CD14-positive monocyte (primary cell): ENCODE data around the gene BLMH. TPM values are rescaled to one million over a fixed set of nuclear protein-coding genes. Genes with fewer than 3 reads are reported as not detected.
A peak's percentile ranks its signal among the peaks of the same experiment; 100 is the strongest.

Source experiments
- DNase-seq, 3 donors: peaks; one replicate each; pipeline ENCODE4 v3.0.0-alpha.2; 2011 to 2022
- H2AFZ ChIP-seq: 2 replicates; pipeline ENCODE4 v1.6.0; 2012; ENCODE audit warnings: mild to moderate bottlenecking, low read depth, low read length, inconsistent platforms; ENCODE audit not compliant: insufficient read depth, poor library complexity, severe bottlenecking
- H3K27ac ChIP-seq, 2 donors: 1 replicate in 1 of 2; 2 replicates in 1 of 2; pipeline ENCODE4 v1.5.1; 2012 to 2013; ENCODE audit warnings: low read length in 2 of 2, control low read depth in 1 of 2, inconsistent platforms in 1 of 2, low read depth in 1 of 2, mild to moderate bottlenecking in 1 of 2
- H3K27me3 ChIP-seq, 2 donors: one replicate each; pipeline versions ENCODE4 v1.6.0 to v1.6.1; 2011 to 2013; ENCODE audit warnings: low read length in 2 of 2; ENCODE audit not compliant: control insufficient read depth in 2 of 2, insufficient read depth in 2 of 2
- H3K36me3 ChIP-seq, 2 donors: replicated peaks in 1 of 2; 1 replicate in 1 of 2; 2 replicates in 1 of 2; pipeline versions ENCODE4 v1.5.1 to v1.6.1; 2012 to 2013; ENCODE audit warnings: low read length in 2 of 2, control low read depth in 1 of 2, inconsistent platforms in 1 of 2, mild to moderate bottlenecking in 1 of 2; ENCODE audit not compliant: insufficient read depth in 2 of 2, control insufficient read depth in 1 of 2
- H3K4me1 ChIP-seq, 2 donors: 1 replicate in 1 of 2; 2 replicates in 1 of 2; pipeline versions ENCODE4 v1.5.1 to v1.6.1; 2012 to 2013; ENCODE audit warnings: low read length in 2 of 2, control low read depth in 1 of 2, inconsistent platforms in 1 of 2, mild to moderate bottlenecking in 1 of 2, moderate library complexity in 1 of 2; ENCODE audit not compliant: insufficient read depth in 2 of 2, control insufficient read depth in 1 of 2
- H3K4me2 ChIP-seq: replicated peaks from 2 replicates; pipeline ENCODE3; 2012; ENCODE audit warnings: low read length, moderate library complexity, mild to moderate bottlenecking; ENCODE audit not compliant: poor library complexity, severe bottlenecking; ENCODE audit errors: extremely low read depth
- H3K4me3 ChIP-seq, 3 experiments: fragments of 200-600 bp in 1 of 3; sonication (generic) in 1 of 3; replicated peaks in 1 of 3; 1 replicate in 2 of 3; 2 replicates in 1 of 3; pipeline ENCODE4 v1.5.1; 2011 to 2013; ENCODE audit warnings: low read length in 3 of 3, mild to moderate bottlenecking in 3 of 3, control low read depth in 2 of 3, low read depth in 2 of 3, inconsistent platforms in 1 of 3, moderate library complexity in 1 of 3
- H3K79me2 ChIP-seq: 2 replicates; pipeline ENCODE4 v1.6.0; 2012; ENCODE audit warnings: mild to moderate bottlenecking, control low read depth, inconsistent platforms, low read length, moderate library complexity; ENCODE audit not compliant: insufficient read depth
- H3K9ac ChIP-seq: 2 replicates; pipeline ENCODE4 v1.6.0; 2017; ENCODE audit warnings: low read length, mild to moderate bottlenecking; ENCODE audit not compliant: insufficient read depth, poor library complexity, severe bottlenecking
- H3K9me3 ChIP-seq, 2 donors: replicated peaks in 1 of 2; 1 replicate in 1 of 2; 2 replicates in 1 of 2; pipeline versions ENCODE4 v1.5.1 to v1.6.1; 2012 to 2013; ENCODE audit warnings: low read length in 2 of 2, control low read depth in 1 of 2; ENCODE audit not compliant: control insufficient read depth in 1 of 2, insufficient read depth in 1 of 2
- H4K20me1 ChIP-seq: 2 replicates; pipeline ENCODE4 v1.6.0; 2012; ENCODE audit warnings: mild to moderate bottlenecking, low read length, control low read depth, moderate library complexity; ENCODE audit not compliant: insufficient read depth
- H3K27ac Mint-ChIP-seq, 7 donors: one replicate each; pipeline ENCODE4 v1.8.0; 2020; ENCODE audit warnings: mild to moderate bottlenecking in 7 of 7, mixed read lengths in 7 of 7, moderate library complexity in 6 of 7, inconsistent platforms in 2 of 7
- H3K27me3 Mint-ChIP-seq, 3 donors: one replicate each; pipeline ENCODE4 v1.8.0; 2021 to 2022; ENCODE audit warnings: low read depth in 3 of 3, mild to moderate bottlenecking in 3 of 3, mixed read lengths in 3 of 3, moderate library complexity in 3 of 3, inconsistent platforms in 1 of 3
- H3K36me3 Mint-ChIP-seq, 2 donors: one replicate each; pipeline ENCODE4 v1.8.0; 2020; ENCODE audit warnings: mixed read lengths in 2 of 2, inconsistent platforms in 1 of 2, mild to moderate bottlenecking in 1 of 2
- H3K4me1 Mint-ChIP-seq: one replicate; pipeline ENCODE4 v1.8.0; 2020; ENCODE audit warnings: mild to moderate bottlenecking, mixed read lengths
- H3K4me3 Mint-ChIP-seq, 2 donors: one replicate each; pipeline ENCODE4 v1.8.0; 2020; ENCODE audit warnings: mild to moderate bottlenecking in 2 of 2, mixed read lengths in 2 of 2, moderate library complexity in 1 of 2
- H3K9me3 Mint-ChIP-seq, 7 donors: one replicate each; pipeline ENCODE4 v1.8.0; 2020 to 2022; ENCODE audit warnings: mixed read lengths in 7 of 7, mild to moderate bottlenecking in 6 of 7, moderate library complexity in 6 of 7, inconsistent platforms in 2 of 7
- CTCF ChIP-seq: fragments of 200-600 bp; IDR thresholded peaks from one replicate; pipeline ENCODE4 v1.8.0; 2022; ENCODE audit warnings: antibody characterized with exemption, mild to moderate bottlenecking
- WGBS: methylation state at CpG from one replicate; pipeline ENCODE4 v1.1.5; 2013; ENCODE audit warnings: missing lambda C conversion rate; ENCODE audit not compliant: insufficient coverage; 5-methylcytosine and 5-hydroxymethylcytosine counted together
- intact Hi-C, 2 donors: fragments of 100-400 bp; cut with micrococcal nuclease; formaldehyde crosslinking; loops; one replicate each; pipeline versions ENCODE4 v1.15.0 to v1.15.1; 2023
- polyA plus RNA-seq, 3 donors: library from polyadenylated mRNA; depleted of rRNA in 1 of 3; unstranded in 2 of 3; stranded (reverse) in 1 of 3; fragments of 300-500 nt in 2 of 3; fragments of >200 nt in 1 of 3; fragmentation: Illumina TruSeq in 2 of 3; gene quantifications; 1 replicate in 2 of 3; 2 replicates in 1 of 3; pipeline ENCODE4 v1.2.3, GENCODE V29; 2012 to 2021

Gene BLMH
- polyA plus RNA-seq, 3 donors, result 6.6 to 10.8 (median 10.4) TPM

- Histone ChIP-seq H3K27ac (no peak overlapping the region), H3K4me1 (peaks cover 41 to 57% of the 10 kb centered on the region in 2 donors), H4K20me1 (no peaks in the 10 kb centered on the region), H3K9me3 (peaks cover 0 to 4% of the 10 kb centered on the region in 2 donors), H3K4me3 (no peak overlapping the region), H2AFZ (peak overlapping the region; percentile 18), H3K4me2 (no peak overlapping the region), H3K9ac (no peak overlapping the region), H3K79me2 (no peaks in the 10 kb centered on the region), H3K27me3 (no peaks in the 10 kb centered on the region), H3K36me3 (no peaks in the 10 kb centered on the region)
- no peak for TF ChIP-seq CTCF
- no peaks in the 10 kb centered on the region for H3K36me3 Mint-ChIP-seq
- H3K9me3 Mint-ChIP-seq, result peaks cover 2 to 14% (median 7%) of the 10 kb centered on the region in 7 donors
- 17% methylated on average over 4 of the region's 6 CpGs for WGBS
- DNase-seq, result no peak
- H3K4me1 Mint-ChIP-seq, result peaks cover 61% of the 10 kb centered on the region
- H3K27me3 Mint-ChIP-seq, result peaks cover 0 to 1% (median 0%) of the 10 kb centered on the region in 3 donors
- peak overlapping the region in 4 of 7 donors; percentile 14 to 81 (median 30) for H3K27ac Mint-ChIP-seq
- no peak overlapping the region for H3K4me3 Mint-ChIP-seq
- intact Hi-C loops, result loop anchor here in 1 of 2 donors (5.0 kb wide), 1 partner anchor 36 kb away; the partner anchor contains the start of gene CPD
Observed at GRCh38 chr17:30340801-30341356, 49.1 kb upstream of the BLMH start.

GRCh38 chr17:30339086-30339485, 47.3 kb upstream of the BLMH start:
- H3K4me2 ChIP-seq, result no peak overlapping the region
- Mint-ChIP-seq H3K4me3 (no peak overlapping the region), H3K27ac (peak overlapping the region in 5 of 7 donors; percentile 41 to 89 (median 80)), H3K36me3 (no peaks in the 10 kb centered on the region), H3K27me3 (peaks cover 0 to 3% (median 1%) of the 10 kb centered on the region in 3 donors), H3K4me1 (peaks cover 45% of the 10 kb centered on the region), H3K9me3 (peaks cover 2 to 14% (median 7%) of the 10 kb centered on the region in 7 donors)
- intact Hi-C loops, result loop anchor here (5.0 to 10.0 kb wide), 3 partner anchors 38 to 214 kb away; partner anchors contain the start of genes BLMH (in 1 of the 2) and CPD (in 1 of the 2)
- H2AFZ ChIP-seq, result no peak overlapping the region
- DNase-seq, result no peak
- no peaks in the 10 kb centered on the region for H3K36me3 ChIP-seq
- H3K4me1 ChIP-seq, result peaks cover 23 to 39% of the 10 kb centered on the region in 2 donors
- H3K4me3 ChIP-seq, result no peak overlapping the region
- H3K27ac ChIP-seq, result peak overlapping the region in 1 of 2 donors; percentile 53
- H3K9ac ChIP-seq, result no peak overlapping the region
- WGBS, result 100% methylated on average over 1 of the region's 2 CpGs
- H3K79me2 ChIP-seq, result no peaks in the 10 kb centered on the region
- no peaks in the 10 kb centered on the region for H4K20me1 ChIP-seq
- no peaks in the 10 kb centered on the region for H3K27me3 ChIP-seq
- H3K9me3 ChIP-seq, result peaks cover 0 to 4% of the 10 kb centered on the region in 2 donors
- no peak for TF ChIP-seq CTCF
